ENCODE data around the gene ERBB3.
"Not testable (repeated sequence)": the region's sequence is repeated elsewhere in the genome, so short reads cannot be mapped to it uniquely, and the experiment has no call there.

The ERBB3 gene

DNA sequence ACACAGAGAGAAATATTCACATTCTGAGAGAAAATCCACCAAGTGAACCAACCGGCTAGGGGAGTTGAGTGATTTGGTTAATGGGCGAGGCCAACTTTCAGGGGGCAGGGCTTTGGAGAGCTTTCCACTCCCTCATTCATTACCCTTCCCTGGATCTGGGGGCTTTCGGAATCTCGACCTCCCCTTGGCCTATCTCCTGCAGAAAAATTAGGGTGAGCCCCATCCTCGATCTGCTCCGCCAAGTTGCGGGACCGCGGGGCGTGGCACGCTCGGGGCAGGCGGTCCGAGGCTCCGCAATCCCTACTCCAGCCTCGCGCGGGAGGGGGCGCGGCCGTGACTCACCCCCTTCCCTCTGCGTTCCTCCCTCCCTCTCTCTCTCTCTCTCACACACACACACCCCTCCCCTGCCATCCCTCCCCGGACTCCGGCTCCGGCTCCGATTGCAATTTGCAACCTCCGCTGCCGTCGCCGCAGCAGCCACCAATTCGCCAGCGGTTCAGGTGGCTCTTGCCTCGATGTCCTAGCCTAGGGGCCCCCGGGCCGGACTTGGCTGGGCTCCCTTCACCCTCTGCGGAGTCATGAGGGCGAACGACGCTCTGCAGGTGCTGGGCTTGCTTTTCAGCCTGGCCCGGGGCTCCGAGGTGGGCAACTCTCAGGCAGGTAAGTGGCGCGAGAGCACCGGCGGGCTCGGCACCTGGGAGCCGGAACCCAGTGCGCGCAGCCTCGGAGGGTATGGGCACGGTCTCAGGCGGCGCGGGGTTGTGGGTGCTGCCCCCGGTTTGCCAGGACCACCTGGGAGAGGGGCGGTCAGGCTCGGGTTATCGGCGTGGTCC is at the start of gene ERBB3:
Gene ERBB3 (plus strand): TSS at position 443 of the 833 bp plus-strand sequence. CDS start 136 bp downstream, at position 579.
- no peak for DNase-seq (ENCODE audit: low read depth)

DNA sequence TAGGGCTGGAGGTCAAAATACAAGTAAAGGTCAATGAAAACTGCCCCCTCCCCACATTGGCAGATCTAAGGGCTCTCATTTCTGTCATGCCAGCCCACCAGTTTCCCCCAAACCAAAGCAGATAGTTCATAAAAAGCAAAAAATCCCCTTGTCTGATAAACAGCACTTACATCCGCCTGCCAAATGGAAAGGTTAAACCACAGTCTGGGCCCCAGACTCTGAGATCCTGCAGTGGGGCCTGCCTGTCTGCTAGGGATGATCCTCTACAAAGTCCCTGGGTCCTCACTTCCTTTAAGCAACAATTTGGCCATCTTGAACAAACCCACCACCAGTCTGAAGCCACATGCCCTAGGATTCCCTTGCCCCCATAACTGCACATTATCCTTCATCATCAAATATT is 48.0 kb upstream of the ERBB3 start:
- DNase-seq (ENCODE audit: low read depth) = no peak

DNA sequence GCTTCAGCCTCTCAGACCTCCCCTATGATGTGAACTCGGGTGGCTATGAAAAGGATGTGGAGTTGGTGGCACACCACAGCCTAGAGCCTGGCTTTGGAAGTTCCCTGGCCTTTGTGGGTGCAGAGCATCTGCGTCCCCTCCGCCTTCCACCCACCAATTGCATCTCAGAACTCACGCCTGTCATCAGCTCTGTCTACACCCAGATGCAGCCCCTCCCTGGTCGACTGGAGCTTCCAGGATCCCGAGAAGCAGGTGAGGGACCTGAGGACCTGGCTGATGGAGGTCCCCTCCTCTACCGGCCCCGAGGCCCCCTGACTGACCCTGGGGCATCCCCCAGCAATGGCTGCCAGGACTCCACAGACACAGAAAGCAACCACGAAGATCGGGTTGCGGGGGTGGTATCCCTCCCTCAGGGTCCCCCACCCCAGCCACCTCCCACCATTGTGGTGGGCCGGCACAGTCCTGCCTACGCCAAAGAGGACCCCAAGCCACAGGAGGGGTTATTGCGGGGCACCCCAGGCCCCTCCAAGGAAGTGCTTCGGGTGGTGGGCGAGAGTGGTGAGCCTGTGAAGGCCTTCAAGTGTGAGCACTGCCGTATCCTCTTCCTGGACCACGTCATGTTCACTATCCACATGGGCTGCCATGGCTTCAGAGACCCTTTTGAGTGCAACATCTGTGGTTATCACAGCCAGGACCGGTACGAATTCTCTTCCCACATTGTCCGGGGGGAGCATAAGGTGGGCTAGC is 45.2 kb upstream of the ERBB3 start:
- no peak for DNase-seq (ENCODE audit: low read depth)

DNA sequence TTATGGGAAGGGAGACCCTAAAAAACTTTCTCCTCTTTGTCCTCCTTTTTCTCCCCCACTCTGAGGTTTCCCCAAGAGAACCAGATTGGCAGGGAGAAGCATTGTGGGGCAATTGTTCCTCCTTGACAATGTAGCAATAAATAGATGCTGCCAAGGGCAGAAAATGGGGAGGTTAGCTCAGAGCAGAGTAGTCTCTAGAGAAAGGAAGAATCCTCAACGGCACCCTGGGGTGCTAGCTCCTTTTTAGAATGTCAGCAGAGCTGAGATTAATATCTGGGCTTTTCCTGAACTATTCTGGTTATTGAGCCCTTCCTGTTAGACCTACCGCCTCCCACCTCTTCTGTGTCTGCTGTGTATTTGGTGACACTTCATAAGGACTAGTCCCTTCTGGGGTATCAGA is 42.8 kb upstream of the ERBB3 start:
- DNase-seq (ENCODE audit: low read depth) = no peak

DNA sequence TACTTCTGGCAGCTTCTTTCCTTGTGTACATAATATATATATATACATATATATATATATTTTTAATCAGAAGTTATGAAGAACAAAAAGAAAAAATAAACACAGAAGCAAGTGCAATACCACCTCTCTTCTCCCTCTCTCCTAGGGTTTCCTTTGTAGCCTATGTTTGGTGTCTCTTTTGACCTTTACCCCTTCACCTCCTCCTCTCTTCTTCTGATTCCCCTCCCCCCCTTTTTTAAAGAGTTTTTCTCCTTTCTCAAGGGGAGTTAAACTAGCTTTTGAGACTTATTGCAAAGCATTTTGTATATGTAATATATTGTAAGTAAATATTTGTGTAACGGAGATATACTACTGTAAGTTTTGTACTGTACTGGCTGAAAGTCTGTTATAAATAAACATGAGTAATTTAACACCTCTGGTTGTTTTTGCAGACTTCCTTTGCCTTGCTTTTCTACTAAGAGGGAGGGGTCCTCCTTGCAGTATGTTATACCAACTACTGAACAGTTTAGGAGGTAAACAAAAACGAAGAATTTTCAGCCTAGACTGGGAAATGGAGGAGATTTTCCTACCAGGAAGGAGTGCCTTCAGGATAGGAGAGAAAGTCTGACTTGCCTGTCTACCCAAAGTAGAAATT is 41.8 kb upstream of the ERBB3 start:
- no peak for DNase-seq (ENCODE audit: low read depth)

DNA sequence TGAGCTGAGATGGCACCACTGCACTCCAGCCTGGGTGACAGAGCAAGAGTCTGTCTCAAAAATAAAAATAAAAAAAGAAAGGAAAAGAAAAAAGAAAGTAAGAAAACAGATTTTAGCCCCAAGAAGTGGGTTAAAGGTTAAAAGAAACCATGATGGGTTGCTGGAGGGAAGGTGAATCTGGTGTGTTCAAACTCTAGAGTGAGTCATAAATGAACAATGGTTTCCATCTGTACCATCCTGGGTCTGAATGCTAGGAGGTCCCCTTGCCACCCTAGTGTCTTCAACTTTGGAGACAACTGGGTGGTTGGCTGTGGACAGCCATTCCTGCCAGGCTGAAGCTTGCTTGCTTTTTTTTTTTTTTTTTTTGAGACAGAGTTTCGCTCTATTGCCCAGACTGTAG is 39.8 kb upstream of the ERBB3 start:
- DNase-seq (ENCODE audit: low read depth) = no peak

DNA sequence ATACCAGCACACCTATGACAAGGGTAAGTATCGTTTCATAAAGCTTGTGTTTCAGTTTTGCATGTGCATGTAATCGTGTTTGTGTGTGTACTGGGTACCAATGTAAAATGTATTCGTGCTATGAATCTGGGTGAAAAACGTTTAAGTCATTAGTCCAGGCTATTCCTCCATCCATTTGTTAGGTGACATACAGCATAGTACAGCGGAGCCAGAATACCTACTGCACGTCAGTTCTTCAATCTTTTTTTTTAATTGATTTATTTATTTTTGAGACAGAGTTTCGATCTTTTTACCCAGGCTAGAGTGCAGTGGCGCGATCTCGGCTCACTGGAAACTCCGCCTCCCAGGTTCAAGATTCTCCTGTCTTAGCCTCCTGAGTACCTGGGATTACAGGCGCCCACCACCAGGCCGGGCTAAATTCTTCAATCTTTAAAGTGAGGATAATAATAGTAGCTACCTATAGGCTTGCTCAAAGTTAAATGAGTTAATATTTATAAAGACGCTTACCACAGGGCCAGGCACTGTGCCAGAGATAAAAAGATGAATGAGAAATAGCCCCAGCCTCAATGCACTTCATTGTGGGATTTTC is 38.9 kb upstream of the ERBB3 start:
- DNase-seq (ENCODE audit: low read depth) = no peak

DNA sequence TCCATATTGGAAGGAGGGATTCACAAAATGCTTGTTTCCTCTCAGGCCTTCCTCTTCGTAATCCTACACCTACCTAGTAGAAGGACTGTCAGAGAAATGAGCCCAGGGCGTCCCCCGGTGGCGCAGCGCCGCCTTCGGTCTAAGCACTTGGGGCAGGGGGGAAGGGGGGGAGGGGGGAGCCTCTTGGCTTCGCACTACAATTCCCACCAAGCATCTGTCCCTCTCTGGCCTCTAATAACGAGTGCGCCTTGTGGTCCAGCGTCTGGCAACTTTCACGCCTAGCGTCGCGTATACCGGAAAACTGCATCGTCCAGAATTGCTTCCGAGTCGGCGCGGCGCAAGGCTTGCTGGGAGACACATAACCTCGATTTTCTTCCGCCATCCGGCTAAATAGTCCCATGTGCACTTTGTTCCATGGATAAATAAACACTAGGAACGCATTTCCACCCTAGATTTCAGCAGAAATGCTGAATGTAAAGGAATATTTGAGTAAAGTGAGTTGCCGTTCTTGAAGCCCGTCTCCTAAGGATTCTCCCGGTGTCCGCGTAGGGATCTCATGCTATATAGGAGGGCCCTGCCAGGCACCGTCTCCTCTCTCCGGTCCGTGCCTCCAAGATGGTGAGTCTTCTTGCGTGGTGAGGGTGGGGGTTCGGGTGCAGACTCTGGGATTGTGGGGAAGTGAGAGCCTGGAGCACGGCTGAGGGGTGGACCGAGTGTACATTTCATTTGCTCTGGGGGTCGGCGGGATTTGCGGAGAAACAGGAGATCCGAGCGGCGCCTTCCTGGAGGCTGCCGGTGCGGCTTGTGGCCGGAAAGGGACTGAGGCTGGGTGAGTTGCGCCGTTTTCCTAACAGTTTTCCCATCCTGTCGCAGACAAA is 38.2 kb upstream of the ERBB3 start, which contains the start of gene RPS26:
Gene RPS26 (plus strand): TSS at position 367 of the 878 bp plus-strand sequence. CDS start 249 bp downstream, at position 616.
- peak; percentile 99 for DNase-seq (ENCODE audit: low read depth)

DNA sequence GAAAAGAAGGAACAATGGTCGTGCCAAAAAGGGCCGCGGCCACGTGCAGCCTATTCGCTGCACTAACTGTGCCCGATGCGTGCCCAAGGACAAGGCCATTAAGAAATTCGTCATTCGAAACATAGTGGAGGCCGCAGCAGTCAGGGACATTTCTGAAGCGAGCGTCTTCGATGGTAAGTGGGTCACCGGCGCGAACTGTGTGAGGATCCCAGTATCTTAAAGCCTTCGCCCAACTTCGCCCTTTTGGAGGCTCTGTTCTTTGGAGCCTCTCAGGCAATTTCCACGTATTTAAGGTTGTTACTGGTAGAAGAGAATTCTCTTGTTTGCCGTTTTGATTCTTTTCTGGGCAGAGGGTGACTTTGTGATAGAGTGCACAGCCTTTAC is 37.5 kb upstream of the ERBB3 start:
- DNase-seq (ENCODE audit: low read depth) = not testable (repeated sequence)

DNA sequence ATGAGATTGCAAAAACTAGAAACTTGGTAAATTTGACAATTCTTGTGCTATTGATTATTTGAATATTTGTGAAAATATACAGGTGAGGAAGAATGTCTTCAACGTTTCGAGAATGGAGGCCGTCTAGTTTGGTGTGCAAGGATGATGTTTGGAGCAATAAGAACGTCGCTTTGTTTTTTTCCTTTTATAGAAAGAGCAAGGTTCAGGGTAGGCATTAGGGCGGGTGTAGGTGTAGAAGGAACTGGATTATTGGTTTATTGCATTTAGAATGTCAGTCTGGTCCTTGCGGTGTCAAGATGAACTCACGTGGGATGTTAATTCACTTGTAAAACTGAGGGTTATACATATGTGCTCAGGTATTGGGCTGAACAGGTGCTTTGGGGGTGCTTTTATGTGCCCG is 37.1 kb upstream of the ERBB3 start:
- DNase-seq (ENCODE audit: low read depth) = no peak

DNA sequence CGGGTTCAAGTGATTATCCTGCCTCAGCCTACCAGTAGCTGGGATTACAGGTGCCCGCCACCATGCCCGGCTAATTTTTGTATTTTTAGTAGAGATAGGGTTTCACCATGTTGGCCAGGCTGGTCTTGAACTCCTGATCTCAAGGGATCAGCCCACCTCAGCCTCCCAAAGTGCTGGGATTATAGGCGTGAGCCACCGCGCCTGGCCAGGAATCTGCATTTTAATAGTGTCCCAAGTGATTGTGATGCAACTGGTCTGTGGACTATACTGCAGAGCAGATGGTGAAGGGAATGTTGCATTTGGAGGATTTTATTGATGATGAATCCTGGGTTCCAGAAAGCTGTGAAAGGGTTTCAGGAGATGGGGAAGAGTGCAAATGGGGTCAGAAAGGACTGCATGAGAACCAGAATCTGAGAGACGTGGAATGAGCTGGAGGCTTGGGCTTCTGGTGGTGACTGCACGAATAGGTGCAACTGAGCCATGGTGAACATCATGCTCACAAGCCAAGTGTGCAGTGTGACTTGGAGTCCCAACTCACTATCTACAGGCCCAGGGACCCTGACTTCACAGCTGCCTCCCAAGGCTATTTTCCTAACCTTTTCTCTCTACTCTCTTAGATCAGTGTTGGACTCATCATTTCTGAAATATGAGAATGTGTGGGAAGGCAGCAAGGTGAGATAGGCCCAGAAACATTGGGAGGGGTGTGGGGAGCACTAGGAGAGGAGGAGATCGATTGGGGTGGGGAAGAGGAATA is 33.8 kb upstream of the ERBB3 start:
- no peak for DNase-seq (ENCODE audit: low read depth)

DNA sequence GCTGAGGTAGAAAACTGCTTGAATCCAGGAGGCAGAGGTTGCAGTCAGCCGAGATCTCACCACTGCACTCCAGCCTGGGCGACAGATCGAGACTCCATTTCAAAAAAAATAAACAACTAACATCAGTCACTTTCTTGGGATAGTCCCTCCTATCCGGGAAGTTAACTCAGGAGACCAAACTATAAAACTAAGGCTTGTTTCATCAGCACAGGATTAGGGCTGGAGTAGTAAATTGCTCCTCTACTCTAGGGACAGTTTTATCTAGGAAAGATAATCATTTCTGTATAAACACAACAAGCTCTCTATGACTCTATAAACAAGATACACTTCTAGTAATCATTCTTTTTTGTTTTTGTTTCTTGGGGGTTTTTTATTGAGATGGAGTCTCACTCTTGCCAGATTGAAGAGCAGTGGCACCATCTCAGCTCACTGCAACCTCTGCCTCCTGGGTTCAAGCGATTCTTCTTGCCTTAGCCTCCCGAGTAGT is 26.5 kb upstream of the ERBB3 start:
- DNase-seq (ENCODE audit: low read depth) = no peak

DNA sequence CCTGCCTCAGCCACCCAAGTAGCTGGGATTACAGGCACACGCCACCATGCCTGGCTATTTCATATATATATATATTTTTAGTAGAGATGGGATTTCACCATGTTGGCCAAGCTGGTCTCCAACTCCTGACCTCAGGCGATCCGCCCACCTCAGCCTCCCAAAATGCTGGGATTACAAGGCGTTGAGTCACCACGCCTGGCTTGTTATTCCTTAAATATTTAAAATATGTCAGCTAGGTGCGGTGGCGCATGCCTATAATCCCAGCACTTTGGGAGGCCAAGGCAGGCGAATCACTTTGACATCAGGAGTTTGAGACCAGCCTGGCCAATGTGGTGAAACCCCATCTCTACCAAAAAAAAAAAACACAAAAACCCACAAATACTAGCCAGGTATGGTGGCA is 20.0 kb upstream of the ERBB3 start:
- DNase-seq (ENCODE audit: low read depth) = peak; percentile 91

DNA sequence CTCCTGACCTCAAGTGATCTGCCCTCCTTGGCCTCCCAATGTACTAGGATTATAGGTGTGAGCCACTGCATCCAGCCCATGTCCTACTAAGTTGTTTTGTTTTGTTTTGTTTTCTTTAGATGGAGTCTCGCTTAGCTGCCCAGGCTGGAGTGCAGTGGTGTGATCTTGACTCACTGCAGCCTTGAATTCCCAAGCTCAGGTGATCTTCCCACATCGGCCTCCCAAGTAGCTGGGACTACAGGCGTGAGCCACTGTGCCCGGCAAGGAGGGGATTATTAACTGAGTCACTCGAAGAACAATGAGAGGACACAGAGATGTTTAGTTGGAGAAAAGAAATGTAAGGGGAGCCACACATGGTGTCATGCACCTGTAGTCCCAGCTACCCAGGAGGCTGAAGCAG is 18.0 kb upstream of the ERBB3 start:
- DNase-seq (ENCODE audit: low read depth) = no peak

DNA sequence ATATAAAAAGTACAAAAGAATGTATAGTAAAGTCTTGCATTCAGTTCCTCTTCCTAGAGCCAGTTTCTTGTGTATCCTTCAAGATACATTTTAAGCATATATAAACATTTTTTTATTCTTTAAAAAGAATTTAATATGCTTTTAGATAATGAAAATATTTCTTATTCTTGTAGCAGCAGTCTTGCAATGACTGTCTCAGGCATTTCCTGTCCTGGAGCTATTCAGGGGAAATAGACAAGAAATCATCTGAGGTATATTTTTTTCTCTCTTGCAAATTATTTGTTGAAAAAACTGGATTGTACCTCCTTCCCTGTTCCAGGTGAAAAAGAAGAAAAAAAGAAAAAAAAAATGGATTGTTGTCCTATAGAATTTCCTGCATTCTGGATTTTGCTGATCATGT is 17.0 kb upstream of the ERBB3 start:
- no peak for DNase-seq (ENCODE audit: low read depth)

DNA sequence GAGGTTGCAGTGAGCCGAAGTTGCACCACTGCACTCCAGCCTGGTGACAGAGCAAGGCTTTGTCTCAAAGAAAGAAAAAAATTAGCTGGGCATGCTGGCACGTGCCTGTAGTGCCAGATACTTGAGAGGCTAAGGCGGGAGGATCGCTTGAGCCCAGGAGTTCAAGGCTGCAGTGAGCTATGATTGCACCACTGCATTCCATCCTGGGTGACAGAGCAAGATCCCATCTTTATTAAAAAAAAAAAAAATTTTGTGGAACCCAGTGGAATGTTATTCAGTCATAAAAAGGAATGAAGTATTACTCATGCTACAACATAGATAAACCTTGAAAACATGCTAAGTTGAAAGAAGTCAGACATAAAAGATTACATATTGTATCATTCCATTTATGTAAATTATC is 8.3 kb upstream of the ERBB3 start:
- no peak for DNase-seq (ENCODE audit: low read depth)

DNA sequence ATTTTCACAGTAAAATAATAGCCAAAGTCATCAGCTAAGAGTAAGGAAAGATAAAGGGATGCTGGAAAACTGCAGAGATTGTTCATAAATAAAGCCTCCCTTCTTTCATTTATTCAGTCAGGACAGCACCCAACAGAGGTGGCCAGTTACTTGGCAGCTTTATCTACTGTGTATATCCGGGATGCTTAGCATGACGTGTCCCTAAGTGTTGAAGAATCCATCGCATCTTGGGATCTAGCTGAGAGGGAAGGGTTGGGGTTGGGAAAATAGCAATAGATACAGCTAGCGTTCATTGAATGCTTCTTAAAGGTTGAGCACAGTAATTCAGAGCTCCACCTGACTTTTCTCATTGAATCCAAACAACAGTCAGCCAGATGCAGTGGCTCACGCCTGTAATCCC is 5.6 kb upstream of the ERBB3 start:
- no peak for DNase-seq (ENCODE audit: low read depth)

DNA sequence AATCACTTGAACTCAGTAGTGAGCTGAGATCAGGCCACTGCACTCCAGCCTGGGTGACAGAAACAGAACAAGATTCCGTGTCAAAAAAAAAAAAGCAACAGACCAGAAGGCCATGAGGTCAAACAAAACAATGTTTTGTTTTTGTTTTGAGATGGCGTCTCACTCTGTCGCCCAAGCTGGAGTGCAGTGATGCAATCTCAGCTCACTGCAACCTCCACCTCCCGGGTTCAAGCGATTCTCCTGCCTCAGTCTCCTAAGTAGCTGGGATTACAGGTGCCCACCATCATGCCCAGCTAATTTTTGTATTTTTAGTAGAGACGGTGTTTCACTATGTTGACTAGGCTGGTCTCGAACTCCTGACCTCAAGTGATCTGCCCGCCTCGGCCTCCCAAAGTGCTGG is 2.0 kb upstream of the ERBB3 start:
- DNase-seq (ENCODE audit: low read depth) = not testable (repeated sequence)

DNA sequence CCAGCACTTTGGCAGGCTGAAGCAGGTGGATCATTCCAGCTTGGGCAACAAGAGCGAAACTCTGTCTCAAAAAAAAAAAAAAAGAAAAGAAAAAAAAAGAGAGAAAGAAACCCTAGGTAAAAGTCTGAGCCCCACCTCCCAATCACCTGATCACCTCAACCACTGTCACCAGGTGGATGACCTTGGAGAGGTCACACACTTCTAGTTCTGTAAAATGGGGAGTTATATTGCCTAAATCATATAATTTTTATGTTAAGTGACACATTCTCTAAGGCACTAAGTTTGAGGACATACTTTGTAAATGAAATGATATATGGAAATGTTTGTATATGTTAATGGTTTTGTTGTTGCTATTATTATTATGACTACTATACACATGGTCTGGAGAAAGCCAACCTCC is 1.5 kb upstream of the ERBB3 start:
- no peak for DNase-seq (ENCODE audit: low read depth)

DNA sequence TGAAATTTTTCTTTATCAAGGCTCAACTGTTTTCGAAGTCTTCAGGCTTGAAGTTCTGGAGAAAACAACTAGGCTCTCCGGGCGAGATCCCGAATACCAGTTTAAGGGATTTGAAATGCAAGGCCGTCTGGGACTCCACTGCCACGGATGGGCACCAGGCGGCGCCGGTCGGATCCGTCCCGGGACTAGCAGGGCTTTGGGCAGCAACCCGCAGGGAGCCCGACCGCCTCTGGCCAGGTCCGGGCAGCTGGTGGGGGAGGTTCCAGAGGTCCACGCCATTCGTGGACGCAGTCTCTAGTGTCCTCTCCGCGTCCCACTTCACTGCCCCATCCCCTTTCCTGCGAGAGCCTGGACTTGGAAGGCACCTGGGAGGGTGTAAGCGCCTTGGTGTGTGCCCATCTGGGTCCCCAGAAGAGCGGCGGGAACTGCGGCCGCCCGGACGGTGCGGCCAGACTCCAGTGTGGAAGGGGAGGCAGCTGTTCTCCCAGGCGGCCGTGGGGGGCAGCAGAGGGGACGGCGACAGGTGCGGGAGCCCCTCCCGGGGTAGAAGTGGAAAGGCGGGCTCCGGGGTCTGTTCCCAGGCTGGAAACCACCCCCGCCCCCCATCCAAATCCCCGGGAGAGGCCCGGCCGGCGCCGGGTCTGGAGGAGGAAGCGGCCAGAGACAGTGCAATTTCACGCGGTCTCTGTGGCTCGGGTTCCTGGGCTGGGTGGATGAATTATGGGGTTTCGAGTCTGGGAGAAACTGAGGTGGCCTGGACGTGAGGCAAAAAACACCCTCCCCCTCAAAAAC is 838 bp upstream of the ERBB3 start:
- peak; percentile 72 for DNase-seq (ENCODE audit: low read depth)
